SIG-M5 (cell line): ENCODE data around the gene TMEM150B.
"Not testable (repeated sequence)": the region's sequence is repeated elsewhere in the genome, so short reads cannot be mapped to it uniquely, and the experiment has no call there.

ENCODE experiments used
- DNase-seq: peaks from one replicate; lab custom pipeline; 2025; lab: John Stamatoyannopoulos, UW

TMEM150B gene

GRCh38 chr19:55339105-55339888 lies 14.2 kb upstream of the TMEM150B start, which contains the start of gene KMT5C:
TSS of gene KMT5C (plus strand) at chr19:55339876. CDS start at chr19:55341937, 2,061 bp downstream.
- peak; percentile 100 for DNase-seq

- DNase-seq, result no peak
Measured at GRCh38 chr19:55336101-55336500, 11.0 kb upstream of the TMEM150B start.

DNA sequence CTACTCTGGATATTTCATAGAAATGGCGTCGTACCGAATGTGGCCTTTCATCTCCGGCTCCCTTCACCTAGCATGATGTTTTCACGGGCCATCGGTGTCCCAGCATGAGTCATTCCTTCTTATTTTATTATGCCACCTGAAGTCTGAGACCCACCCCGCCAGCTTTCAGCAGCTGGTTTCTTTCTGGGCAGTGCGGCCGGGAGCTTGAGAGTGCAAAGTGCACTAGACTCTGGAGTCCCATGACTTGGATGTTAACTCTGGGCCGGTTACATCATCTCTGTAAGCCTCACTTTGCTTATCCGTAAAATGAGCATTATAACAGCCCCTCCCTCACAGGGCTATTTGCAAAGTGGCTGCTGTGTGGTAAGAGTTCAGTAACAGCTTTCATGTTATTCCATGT lies 8.7 kb upstream of the TMEM150B start:
- no peak for DNase-seq

DNA sequence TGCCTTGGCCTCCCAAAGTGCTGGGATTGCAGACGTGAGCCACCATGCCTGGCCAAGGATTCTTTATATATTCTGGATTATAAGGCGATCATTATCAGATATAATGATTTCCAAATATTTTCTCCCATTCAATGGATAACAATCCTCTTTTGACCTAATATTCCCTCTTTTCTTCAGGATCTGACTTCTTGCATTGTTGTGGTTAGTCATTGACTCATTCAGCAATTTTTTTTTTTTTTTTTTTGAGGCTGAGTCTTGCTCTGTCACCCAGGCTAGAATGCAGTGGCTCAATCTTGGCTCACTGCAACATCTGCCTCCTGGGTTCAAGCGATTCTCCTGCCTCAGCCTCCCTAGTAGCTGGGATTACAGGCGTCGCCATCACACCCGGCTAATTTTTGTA lies 4.7 kb upstream of the TMEM150B start:
- not testable (repeated sequence) for DNase-seq

- not testable (repeated sequence) for DNase-seq
Measured at GRCh38 chr19:55328774-55329318, 3.7 kb upstream of the TMEM150B start.

DNA sequence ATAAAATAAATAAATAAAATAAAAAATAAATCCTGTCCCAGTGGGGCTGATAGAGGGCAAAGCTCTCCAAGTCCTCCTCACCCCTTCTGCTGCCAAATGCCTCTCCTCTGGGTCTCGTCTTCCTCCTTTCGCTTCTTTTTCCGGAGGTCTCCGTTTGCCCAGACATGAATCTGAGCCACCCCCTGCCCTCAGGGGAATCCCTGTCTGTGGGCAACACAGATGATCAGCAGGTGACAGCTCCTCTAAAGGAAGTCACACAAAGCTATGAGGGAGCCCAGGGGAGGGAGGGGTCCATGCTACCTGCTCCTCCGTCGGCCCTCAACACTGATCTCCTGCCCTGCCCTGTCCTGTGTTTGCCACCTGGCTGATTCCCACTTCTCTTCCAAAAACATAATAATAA lies 479 bp downstream of the TMEM150B start:
- no peak for DNase-seq

- no peak for DNase-seq
Measured at GRCh38 chr19:55322204-55322885, 2.8 kb downstream of the TMEM150B start.

GRCh38 chr19:55321466-55322137 lies 3.5 kb downstream of the TMEM150B start:
- DNase-seq, result no peak

DNA sequence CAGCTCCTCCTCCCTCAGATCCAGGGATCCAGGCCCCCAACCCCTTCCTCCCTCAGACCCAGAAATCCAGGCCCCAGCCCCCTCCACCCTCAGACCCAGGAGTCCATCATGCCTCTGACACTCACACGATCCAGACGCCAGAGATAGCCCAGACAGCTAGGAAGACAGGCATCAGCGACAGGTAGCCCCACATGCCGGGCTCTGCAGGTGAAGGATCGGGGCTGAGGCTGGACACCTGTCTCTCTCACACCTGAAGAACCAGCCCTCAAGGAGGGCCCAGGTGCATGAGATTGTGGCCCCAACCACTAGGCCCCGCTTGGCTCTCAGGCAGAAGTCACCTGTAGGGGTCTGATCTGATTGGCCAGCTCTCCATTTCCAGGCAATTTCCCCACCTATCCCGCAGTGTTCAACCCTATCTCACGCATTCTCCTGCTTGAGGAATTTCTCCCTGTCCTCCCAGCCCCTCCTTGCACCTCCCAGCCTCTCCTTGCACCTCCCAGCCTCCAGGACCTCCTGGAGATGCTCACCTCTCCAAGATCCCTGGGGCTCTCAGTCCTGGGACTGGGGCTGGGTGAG lies 4.2 kb downstream of the TMEM150B start:
- DNase-seq, result no peak

- no peak for DNase-seq
Measured at GRCh38 chr19:55319785-55320184, 5.4 kb downstream of the TMEM150B start.

DNA sequence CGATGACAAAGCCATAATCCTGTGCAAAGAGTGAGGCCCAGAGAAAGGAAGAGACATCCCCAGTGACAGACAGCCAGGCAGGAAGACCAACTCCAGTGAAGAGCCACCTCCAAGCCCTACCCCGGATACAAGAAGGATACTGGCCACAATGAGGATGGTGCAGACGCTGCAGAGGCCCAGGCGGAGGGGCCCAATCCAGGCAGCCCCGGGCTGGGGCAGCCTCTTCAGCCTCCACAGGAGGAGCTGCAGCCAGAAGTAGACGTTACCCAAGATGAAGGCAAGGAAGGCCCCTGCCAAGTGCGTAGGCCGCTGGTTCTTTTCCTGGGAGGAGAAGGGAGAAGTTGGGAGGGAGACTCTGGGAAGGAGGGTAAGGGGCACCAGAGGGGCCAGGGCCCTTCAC lies 8.5 kb downstream of the TMEM150B start:
- no peak for DNase-seq

DNA sequence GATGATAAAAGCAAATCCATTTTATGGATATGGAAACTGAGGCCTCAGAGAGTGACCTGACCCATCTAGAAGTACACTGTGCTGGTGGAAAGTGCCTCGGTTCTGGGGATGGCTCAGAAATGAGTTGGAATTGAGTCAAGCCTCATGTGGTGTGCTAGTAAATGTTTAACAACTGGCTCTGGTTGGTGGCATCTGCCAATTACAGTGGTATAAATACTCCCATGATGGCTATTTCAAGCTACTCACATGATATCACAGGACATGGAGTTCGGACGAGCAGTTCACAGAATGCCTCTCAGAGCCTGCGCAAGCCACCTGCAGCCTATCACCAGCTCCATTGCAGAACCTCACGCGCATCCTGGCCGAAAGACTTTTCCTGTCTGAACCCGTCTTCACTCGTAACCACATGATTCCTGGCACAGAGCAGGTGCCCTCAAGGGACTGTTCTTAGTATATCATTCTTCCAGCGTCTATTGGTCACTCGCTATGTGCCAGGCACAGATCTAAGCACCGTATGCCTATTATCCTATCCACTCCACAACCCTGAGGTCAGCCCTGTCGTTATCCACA lies 9.1 kb downstream of the TMEM150B start:
- DNase-seq, result no peak

GRCh38 chr19:55314396-55314795 lies 10.7 kb downstream of the TMEM150B start:
- DNase-seq, result no peak

DNA sequence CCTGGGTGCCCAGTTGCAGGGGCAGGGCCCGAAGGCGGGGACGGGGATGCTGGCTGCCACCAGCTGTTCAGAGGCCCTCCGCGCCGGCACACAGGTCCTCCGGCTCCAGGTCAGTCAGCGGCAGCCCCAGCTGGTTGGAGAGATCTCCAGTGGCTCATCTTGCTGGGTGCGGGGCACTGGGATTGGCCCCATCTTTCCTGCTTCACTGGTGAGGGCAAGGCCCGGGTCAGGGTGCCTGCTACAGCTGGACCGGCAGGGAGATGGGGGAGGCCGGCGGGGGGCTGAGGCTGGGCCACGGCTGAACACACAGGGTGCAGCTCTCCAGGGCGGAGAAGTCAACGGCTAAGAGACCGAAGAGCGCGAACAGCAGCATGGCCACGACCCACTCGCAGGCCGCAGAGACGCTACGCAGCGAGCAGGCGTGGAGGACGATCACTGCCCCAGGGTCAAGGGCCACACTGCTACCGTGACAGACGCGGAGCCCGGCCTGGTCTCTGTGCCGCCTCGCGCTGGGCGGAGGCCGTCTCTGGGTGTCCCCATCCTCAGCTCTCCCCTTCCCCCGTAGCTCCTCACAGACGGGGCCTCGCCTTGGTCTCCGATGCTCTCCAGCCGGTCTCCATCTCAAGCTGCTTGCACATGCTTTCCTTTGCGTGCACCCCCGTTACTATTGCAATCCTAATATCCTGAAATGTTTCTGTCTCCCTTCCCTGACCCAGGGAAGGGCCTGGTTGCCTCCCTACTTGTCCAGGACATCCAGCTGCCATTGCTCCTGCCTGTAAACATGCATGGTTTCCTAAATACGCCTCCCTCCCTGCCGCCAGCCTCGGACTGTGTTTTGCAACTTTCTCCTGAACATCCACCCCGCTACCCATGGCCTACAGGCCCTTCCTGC lies 12.3 kb downstream of the TMEM150B start:
- DNase-seq, result no peak

GRCh38 chr19:55311797-55312196 lies 13.3 kb downstream of the TMEM150B start:
- no peak for DNase-seq

DNA sequence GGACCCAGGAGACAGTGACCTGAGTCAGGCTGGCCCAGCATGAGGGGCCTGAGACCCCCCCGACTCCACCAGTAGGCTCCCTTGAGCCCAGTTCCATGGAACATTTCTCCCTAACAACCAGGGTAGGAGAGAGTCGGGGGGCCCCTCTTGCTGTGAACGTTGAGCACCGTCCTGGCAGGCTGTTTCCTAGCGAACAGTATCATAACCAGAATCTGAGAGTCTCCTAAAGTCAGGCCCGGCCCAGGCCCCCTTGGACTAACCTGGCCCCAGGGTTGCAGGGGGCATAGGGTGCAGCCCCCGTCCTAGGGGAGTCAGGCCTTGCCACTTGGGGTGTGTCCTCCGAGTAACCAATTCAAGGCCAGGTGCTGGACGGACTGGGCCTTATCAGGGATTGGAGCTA lies 13.7 kb downstream of the TMEM150B start:
- DNase-seq, result no peak

GRCh38 chr19:55310498-55310897 lies 14.6 kb downstream of the TMEM150B start:
- DNase-seq, result no peak

DNA sequence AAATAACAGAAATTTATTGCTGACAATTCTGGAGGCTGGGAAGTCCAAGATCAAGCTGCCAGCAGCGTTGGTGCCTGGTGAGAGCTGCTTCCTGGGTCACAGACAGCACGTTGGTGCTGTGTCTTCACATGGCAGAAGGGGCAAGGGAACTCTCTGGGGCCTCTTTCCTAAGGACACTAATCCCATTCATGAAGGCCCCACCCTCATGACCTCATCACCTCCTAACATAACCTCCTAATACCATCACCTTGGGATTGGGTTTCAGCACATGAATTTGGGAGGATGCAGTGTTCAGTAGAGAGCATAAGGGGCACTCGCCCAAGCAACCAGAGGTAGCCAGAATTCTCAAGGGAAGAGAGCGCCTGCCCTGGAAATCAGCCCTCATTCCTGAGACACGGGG lies 15.7 kb downstream of the TMEM150B start:
- DNase-seq, result no peak

DNA sequence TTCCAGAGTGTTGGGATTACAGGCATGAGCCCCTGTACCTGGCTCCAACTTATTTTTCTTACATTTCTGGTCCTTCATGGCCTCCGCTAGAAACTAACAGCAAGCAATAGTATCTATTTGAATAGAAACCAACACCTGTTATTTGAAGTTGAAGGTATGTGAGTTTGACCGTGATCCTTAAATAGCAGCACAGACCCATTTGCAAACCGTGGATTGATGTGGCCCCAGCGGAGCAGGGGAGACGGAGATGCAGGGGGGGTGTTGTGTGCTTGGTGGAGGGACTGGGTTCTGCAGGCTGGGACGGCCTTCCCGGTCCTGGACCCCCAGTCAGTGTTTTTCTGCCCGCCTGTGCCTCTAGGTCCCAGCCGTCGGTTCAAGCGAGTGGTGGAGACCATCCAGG lies 16.9 kb downstream of the TMEM150B start:
- no peak for DNase-seq

GRCh38 chr19:55306712-55307111 lies 18.4 kb downstream of the TMEM150B start:
- DNase-seq, result no peak
